Natural killer cell (primary cell): ENCODE results near the gene SYNGR3. TPM values are rescaled to one million over a fixed set of nuclear protein-coding genes. Genes with fewer than 3 reads are reported as not detected.
A peak's percentile ranks its signal among the peaks of the same experiment; 100 is the strongest.

Experiments
- ATAC-seq, 3 donors: fragments of 150-1000 bp in 2 of 3; fragments of 200-7000 bp in 1 of 3; cut with Tn5 transposase; 1 replicate in 1 of 3; 2 replicates in 2 of 3; pipeline ENCODE4 v1.10.0; 2021; ENCODE audit warnings: mild to moderate bottlenecking in 2 of 3, moderate library complexity in 2 of 3
- DNase-seq, 2 donors: peaks; one replicate each; pipeline versions ENCODE4 v3.0.0 to v3.0.0-alpha.2; 2013 to 2021; ENCODE audit warnings: mixed read lengths in 1 of 2
- H3K27ac ChIP-seq: one replicate; pipeline ENCODE4 v1.5.1; 2013; ENCODE audit warnings: mild to moderate bottlenecking, low read length
- H3K27me3 ChIP-seq: one replicate; pipeline ENCODE4 v1.6.1; 2013; ENCODE audit warnings: low read length; ENCODE audit not compliant: control insufficient read depth, insufficient read depth
- H3K36me3 ChIP-seq: one replicate; pipeline ENCODE4 v1.6.1; 2013; ENCODE audit warnings: low read length; ENCODE audit not compliant: control insufficient read depth, insufficient read depth
- H3K4me1 ChIP-seq: one replicate; pipeline ENCODE4 v1.6.1; 2013; ENCODE audit warnings: low read length; ENCODE audit not compliant: control insufficient read depth, insufficient read depth
- H3K4me3 ChIP-seq: one replicate; pipeline ENCODE4 v1.5.1; 2013; ENCODE audit warnings: low read length
- H3K9me3 ChIP-seq: one replicate; pipeline ENCODE4 v1.6.1; 2013; ENCODE audit warnings: low read length; ENCODE audit not compliant: control insufficient read depth, insufficient read depth
- H3K27ac Mint-ChIP-seq, 2 donors: one replicate each; pipeline ENCODE4 v1.8.0; 2022; ENCODE audit warnings: mild to moderate bottlenecking in 2 of 2, mixed read lengths in 2 of 2, moderate library complexity in 1 of 2
- H3K27me3 Mint-ChIP-seq, 2 donors: one replicate each; pipeline ENCODE4 v1.8.0; 2022; ENCODE audit warnings: low read depth in 2 of 2, mixed read lengths in 2 of 2
- H3K36me3 Mint-ChIP-seq: one replicate; pipeline ENCODE4 v1.8.0; 2022; ENCODE audit warnings: mixed read lengths
- H3K4me1 Mint-ChIP-seq, 2 donors: one replicate each; pipeline ENCODE4 v1.8.0; 2022; ENCODE audit warnings: mixed read lengths in 2 of 2
- H3K4me3 Mint-ChIP-seq: one replicate; pipeline ENCODE4 v1.8.0; 2022; ENCODE audit warnings: mild to moderate bottlenecking, moderate library complexity, mixed read lengths
- H3K9me3 Mint-ChIP-seq, 2 donors: one replicate each; pipeline ENCODE4 v1.8.0; 2022; ENCODE audit warnings: mixed read lengths in 2 of 2
- CTCF ChIP-seq: fragments of 200-600 bp; IDR thresholded peaks from one replicate; pipeline ENCODE4 v1.8.0; 2022; ENCODE audit warnings: antibody characterized with exemption
- WGBS: methylation state at CpG from one replicate; pipeline ENCODE4 v1.1.7; 2013; ENCODE audit warnings: missing lambda C conversion rate; ENCODE audit not compliant: insufficient coverage; 5-methylcytosine and 5-hydroxymethylcytosine counted together
- intact Hi-C: fragments of 100-400 bp; cut with micrococcal nuclease; formaldehyde crosslinking; loops from one replicate; pipeline ENCODE4 v1.14.2; 2022
- total RNA-seq, 4 donors: library from RNA; stranded (reverse); fragments of 120-200 nt in 1 of 4; gene quantifications; one replicate each; pipeline versions ENCODE4 v1.2.3 to v1.2.4, GENCODE V29; 2013 to 2022

The SYNGR3 gene
- total RNA-seq, 3 donors from 2014 or later (not counting 1 experiment from before 2014, with no cell fraction given): 10.3 to 19.3 (median 19.1) TPM

GRCh38 chr16:2022723-2023091 lies 32.9 kb downstream of the SYNGR3 start:
- H3K4me3 ChIP-seq: peak overlapping the region; percentile 11
- no peak for TF ChIP-seq CTCF
- ATAC-seq: peak; percentile 1 to 14 (median 3)
- no peaks in the 10 kb centered on the region for H3K9me3 ChIP-seq
- no peak for DNase-seq
- Mint-ChIP-seq H3K36me3 (no peaks in the 10 kb centered on the region), H3K4me1 (peaks cover 8 to 21% of the 10 kb centered on the region in 2 donors), H3K27ac (peak overlapping the region in 1 of 2 donors; percentile 80), H3K27me3 (peaks cover 0 to 27% of the 10 kb centered on the region in 2 donors), H3K4me3 (peak overlapping the region; percentile 80), H3K9me3 (no peaks in the 10 kb centered on the region)
- intact Hi-C loops: loop anchor here (1.0 to 10.0 kb wide), 4 partner anchors 25 to 242 kb away; partner anchors contain the start of genes NTHL1, RNPS1, TRAF7 and TSC2
- peaks cover 17% of the 10 kb centered on the region for H3K27me3 ChIP-seq
- WGBS: 3% methylated on average over 14 of the region's 14 CpGs
- no peak overlapping the region for H3K27ac ChIP-seq
- H3K4me1 ChIP-seq: peaks cover 39% of the 10 kb centered on the region
- H3K36me3 ChIP-seq: no peaks in the 10 kb centered on the region

GRCh38 chr16:2023092-2024031 lies 33.6 kb downstream of the SYNGR3 start:
- DNase-seq (peak; percentile 96 to 97), ATAC-seq (peak; percentile 92 to 98 (median 95))
- intact Hi-C loops: loop anchor here (1.0 to 10.0 kb wide), 4 partner anchors 24 to 241 kb away; partner anchors contain the start of genes NTHL1, RNPS1, TRAF7 and TSC2
- peak; percentile 93 for TF ChIP-seq CTCF
- H3K9me3 Mint-ChIP-seq: no peaks in the 10 kb centered on the region
- H3K4me1 Mint-ChIP-seq: peaks cover 8 to 21% of the 10 kb centered on the region in 2 donors
- H3K27me3 Mint-ChIP-seq: peaks cover 0 to 24% of the 10 kb centered on the region in 2 donors
- peak overlapping the region; percentile 73 to 80 for H3K27ac Mint-ChIP-seq
- H3K4me3 ChIP-seq: peak overlapping the region; percentile 24
- peak overlapping the region; percentile 78 for H3K27ac ChIP-seq
- peak overlapping the region; percentile 80 for H3K4me3 Mint-ChIP-seq
- 12% methylated on average over 51 of the region's 53 CpGs for WGBS
- H3K27me3 ChIP-seq: peaks cover 19% of the 10 kb centered on the region
- H3K36me3 ChIP-seq: no peaks in the 10 kb centered on the region
- peaks cover 40% of the 10 kb centered on the region for H3K4me1 ChIP-seq
- H3K36me3 Mint-ChIP-seq: no peaks in the 10 kb centered on the region
- H3K9me3 ChIP-seq: no peaks in the 10 kb centered on the region

GRCh38 chr16:2024032-2024420 lies 34.3 kb downstream of the SYNGR3 start:
- peaks cover 40% of the 10 kb centered on the region for H3K4me1 ChIP-seq
- intact Hi-C loops: loop anchor here (10.0 kb wide), 1 partner anchor 241 kb away; the partner anchor contains the start of gene RNPS1
- DNase-seq (no peak), ATAC-seq (no peak)
- no peak for TF ChIP-seq CTCF
- no peak overlapping the region for H3K4me3 ChIP-seq
- Mint-ChIP-seq H3K27ac (peak overlapping the region in 1 of 2 donors; percentile 80), H3K9me3 (no peaks in the 10 kb centered on the region), H3K27me3 (peaks cover 0 to 20% of the 10 kb centered on the region in 2 donors), H3K4me3 (peak overlapping the region; percentile 58), H3K4me1 (peaks cover 8 to 21% of the 10 kb centered on the region in 2 donors), H3K36me3 (no peaks in the 10 kb centered on the region)
- H3K36me3 ChIP-seq: no peaks in the 10 kb centered on the region
- no peaks in the 10 kb centered on the region for H3K9me3 ChIP-seq
- H3K27ac ChIP-seq: no peak overlapping the region
- H3K27me3 ChIP-seq: peaks cover 19% of the 10 kb centered on the region
- 94% methylated on average over 12 of the region's 12 CpGs for WGBS
